HepG2 (cell line): ENCODE data around the gene VPS13D. TPM values are rescaled to one million over a fixed set of nuclear protein-coding genes. Genes with fewer than 3 reads are reported as not detected.
A peak's percentile ranks its signal among the peaks of the same experiment; 100 is the strongest.

ENCODE experiments used
- GMEB2 ChIP-seq: IDR thresholded peaks from 2 replicates; pipeline ENCODE4 v1.6.1; 2016; ENCODE audit warnings: missing biosample characterization, missing genetic modification reagents, low read depth
- HMGXB3 ChIP-seq: sonication (generic); formaldehyde crosslinking; IDR thresholded peaks from 2 replicates; pipeline ENCODE4 v1.4.0; 2020; ENCODE audit warnings: missing genetic modification reagents, borderline replicate concordance
- HOMEZ ChIP-seq: IDR thresholded peaks from 2 replicates; pipeline ENCODE4 v1.6.1; 2016; ENCODE audit warnings: low read depth
- PRDM10 ChIP-seq: sonication (generic); formaldehyde crosslinking; IDR thresholded peaks from 2 replicates; pipeline ENCODE4 v1.4.0; 2020; ENCODE audit warnings: low read depth, missing genetic modification reagents
- SYNCRIP ChIP-seq: fragments of 200-400 bp; formaldehyde crosslinking; IDR thresholded peaks from 2 replicates; pipeline ENCODE4 v1.6.1; 2018; ENCODE audit warnings: mild to moderate bottlenecking, low read depth, low read length; ENCODE audit not compliant: insufficient read depth
- THAP7 ChIP-seq: sonication (generic); formaldehyde crosslinking; IDR thresholded peaks from 2 replicates; pipeline ENCODE4 v1.8.1; 2023; ENCODE audit warnings: mild to moderate bottlenecking, missing genetic modification reagents
- ZNF615 ChIP-seq: sonication (generic); formaldehyde crosslinking; IDR thresholded peaks from 2 replicates; pipeline ENCODE4 v1.5.0; 2020; ENCODE audit warnings: mild to moderate bottlenecking, missing genetic modification reagents, borderline replicate concordance
- ZNF646 ChIP-seq: sonication (generic); formaldehyde crosslinking; IDR thresholded peaks from 2 replicates; pipeline ENCODE4 v1.9.0; 2021; ENCODE audit warnings: mild to moderate bottlenecking, missing genetic modification reagents
- polyA plus RNA-seq, 8 experiments: library from polyadenylated mRNA; depleted of rRNA in 3 of 8; stranded (reverse) in 7 of 8; unstranded in 1 of 8; fragments of >200 nt; fragmentation: Illumina TruSeq in 4 of 8; extraction: Trizol in 4 of 8; gene quantifications; 2 replicates each; pipeline versions ENCODE4 v1.2.1 to v1.2.3, GENCODE V29; 2011 to 2016; ENCODE audit warnings: low read depth in 4 of 8, missing spikeins in 1 of 8, mixed read lengths in 1 of 8; ENCODE audit not compliant: insufficient read depth in 1 of 8
- total RNA-seq, 5 experiments: library from RNA; depleted of rRNA; stranded (reverse); fragments of >200 nt; fragmentation: Illumina TruSeq; extraction: Trizol; gene quantifications; 2 replicates each; pipeline ENCODE4 v1.2.3, GENCODE V29; 2016; ENCODE audit warnings: low read depth in 1 of 5

The VPS13D gene
- total and polyA plus RNA-seq, 2 of the 13 experiments (the other 11 are each of a cell fraction or from before 2014, with no cell fraction given): 8.6 to 13.9 TPM

GRCh38 chr1:12477936-12478611, 248.2 kb downstream of the VPS13D start (continued):
- TF ChIP-seq PRDM10 (CRISPR knock-in tag): peak; percentile 69; the same call in 1 of the 2 replicates
- TF ChIP-seq ZNF646 (CRISPR knock-in tag): no peak
- no peak for TF ChIP-seq THAP7 (CRISPR knock-in tag)
- 0 out of 2 replicates have a peak, but pooled peaks have one; percentile 81 for TF ChIP-seq ZNF615 (CRISPR knock-in tag)
- TF ChIP-seq HMGXB3 (CRISPR knock-in tag): 0 out of 2 replicates have a peak, but pooled peaks have one; percentile 66
- TF ChIP-seq HOMEZ (CRISPR knock-in tag): peak; percentile 70
- TF ChIP-seq SYNCRIP: no peak
- TF ChIP-seq GMEB2: no peak
